Neural cell (in vitro differentiated cells): ENCODE data around the gene CXCL3.

Experiments
- EP300 ChIP-seq: fragments of 450-650 bp; conservative IDR thresholded peaks from 2 replicates; pipeline ENCODE4 v1.6.1; 2014; ENCODE audit warnings: antibody characterized with exemption, mild to moderate bottlenecking, moderate library complexity; ENCODE audit not compliant: poor library complexity, severe bottlenecking
- EZH2 ChIP-seq: fragments of 200-600, 300-800 bp; shearing (Covaris generic), sonication (generic); IDR thresholded peaks from 2 replicates; pipeline ENCODE4 v1.6.1; 2014; ENCODE audit warnings: antibody characterized with exemption, low read length, borderline replicate concordance, mild to moderate bottlenecking; ENCODE audit not compliant: insufficient read depth, poor library complexity, severe bottlenecking
- POLR2AphosphoS5 ChIP-seq: IDR thresholded peaks from 2 replicates; pipeline ENCODE4 v1.6.1; 2012
- TF ChIP-seq, protein P1 (sequence below): fragments of 450-650 bp; IDR thresholded peaks from 2 replicates; pipeline ENCODE4 v1.5.1; 2014; ENCODE audit warnings: antibody characterized with exemption, mild to moderate bottlenecking, moderate library complexity; ENCODE audit not compliant: poor library complexity, severe bottlenecking

DNA sequence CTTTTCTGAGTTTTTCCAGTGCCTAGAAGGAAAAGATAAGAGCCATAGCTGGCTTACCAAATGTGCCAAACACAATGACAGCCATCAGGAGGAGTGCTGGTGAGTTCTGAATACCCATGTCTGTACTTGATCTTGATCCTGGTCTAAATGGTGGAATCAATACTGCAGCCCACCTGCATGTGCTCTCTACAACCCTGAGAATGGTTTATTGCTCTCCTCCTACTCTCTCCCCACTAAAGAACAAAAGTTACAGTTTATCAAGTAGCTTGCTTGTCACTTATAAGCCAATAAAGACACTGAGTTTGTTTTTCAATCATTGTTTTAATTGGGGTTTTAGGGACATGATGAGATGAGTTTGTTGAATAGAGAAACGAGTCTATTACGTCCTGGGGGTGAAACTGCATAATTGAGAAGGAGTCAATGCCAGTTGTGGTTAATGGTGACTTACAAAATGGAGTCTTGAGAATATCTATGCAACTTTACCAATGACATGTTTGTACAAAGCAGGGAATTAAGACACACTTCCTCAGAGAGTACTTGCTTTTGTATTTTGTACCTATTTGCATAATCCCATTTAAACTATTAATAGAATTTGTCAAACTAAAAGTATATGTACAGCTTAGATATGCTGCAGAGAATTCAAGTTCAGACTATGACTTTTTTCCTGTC, 20.8 kb upstream of the CXCL3 start:
- TF ChIP-seq, protein P1, sequence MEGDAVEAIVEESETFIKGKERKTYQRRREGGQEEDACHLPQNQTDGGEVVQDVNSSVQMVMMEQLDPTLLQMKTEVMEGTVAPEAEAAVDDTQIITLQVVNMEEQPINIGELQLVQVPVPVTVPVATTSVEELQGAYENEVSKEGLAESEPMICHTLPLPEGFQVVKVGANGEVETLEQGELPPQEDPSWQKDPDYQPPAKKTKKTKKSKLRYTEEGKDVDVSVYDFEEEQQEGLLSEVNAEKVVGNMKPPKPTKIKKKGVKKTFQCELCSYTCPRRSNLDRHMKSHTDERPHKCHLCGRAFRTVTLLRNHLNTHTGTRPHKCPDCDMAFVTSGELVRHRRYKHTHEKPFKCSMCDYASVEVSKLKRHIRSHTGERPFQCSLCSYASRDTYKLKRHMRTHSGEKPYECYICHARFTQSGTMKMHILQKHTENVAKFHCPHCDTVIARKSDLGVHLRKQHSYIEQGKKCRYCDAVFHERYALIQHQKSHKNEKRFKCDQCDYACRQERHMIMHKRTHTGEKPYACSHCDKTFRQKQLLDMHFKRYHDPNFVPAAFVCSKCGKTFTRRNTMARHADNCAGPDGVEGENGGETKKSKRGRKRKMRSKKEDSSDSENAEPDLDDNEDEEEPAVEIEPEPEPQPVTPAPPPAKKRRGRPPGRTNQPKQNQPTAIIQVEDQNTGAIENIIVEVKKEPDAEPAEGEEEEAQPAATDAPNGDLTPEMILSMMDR, result no peak
- no peak for TF ChIP-seq POLR2AphosphoS5
- TF ChIP-seq EP300, result no peak
- TF ChIP-seq EZH2, result no peak
